OCI-M1 (cell line): ENCODE measurements around the gene SFSWAP.

Experiments
- DNase-seq: peaks from one replicate; lab custom pipeline; 2025; lab: John Stamatoyannopoulos, UW

Gene SFSWAP

DNA sequence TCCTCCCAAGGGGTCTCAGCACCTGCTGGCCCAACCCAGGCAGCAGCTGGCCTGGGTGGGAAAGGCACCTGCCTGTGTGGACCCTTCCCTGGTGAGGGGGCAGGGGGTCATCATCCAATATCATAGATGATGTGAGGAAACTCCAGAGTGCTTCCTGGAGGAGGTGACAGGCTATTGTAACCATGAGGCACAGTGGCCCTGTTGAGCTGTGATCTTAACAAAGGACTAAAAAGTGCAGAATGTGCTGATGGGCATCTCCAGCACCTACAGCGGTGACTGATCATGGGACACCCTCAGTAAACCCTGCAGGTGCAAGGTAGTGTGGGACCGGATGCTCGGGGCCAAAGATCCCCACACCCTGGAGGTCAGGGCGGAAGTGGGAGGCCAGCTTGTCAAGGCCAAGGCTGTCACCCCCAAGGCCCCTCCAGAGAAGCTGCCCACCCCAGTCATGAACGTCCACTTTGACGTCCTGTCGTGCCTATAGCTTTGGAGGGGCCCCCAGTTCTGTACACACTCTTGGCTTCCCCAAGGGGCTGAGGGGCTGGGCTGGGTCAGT is 124.8 kb downstream of the SFSWAP start:
- DNase-seq, result no peak

DNA sequence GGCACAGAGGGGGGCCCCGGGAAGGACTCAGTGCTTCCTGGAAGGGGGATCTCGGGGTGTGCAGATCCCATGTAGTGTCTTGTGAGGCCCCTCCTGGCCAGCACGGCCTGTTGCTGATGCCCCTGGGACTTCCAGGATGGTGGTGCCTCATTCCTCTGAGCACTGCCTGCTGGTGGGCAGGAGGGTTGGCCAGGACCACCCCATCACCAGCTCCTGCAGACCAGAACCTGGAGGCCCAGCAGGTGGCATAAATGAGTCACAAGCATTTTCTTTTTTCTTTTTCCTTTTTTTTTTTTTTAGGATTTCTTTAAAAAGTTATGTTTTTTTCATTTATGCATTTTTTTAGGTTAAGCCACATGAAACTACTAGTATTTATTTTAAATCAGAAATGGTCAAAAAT is 125.3 kb downstream of the SFSWAP start:
- DNase-seq, result peak; percentile 42

- DNase-seq, result no peak
These were observed 126.0 kb downstream of the SFSWAP start for GRCh38 chr12:131836714-131837397.

GRCh38 chr12:131840643-131841416 is 129.9 kb downstream of the SFSWAP start:
- DNase-seq, result no peak

GRCh38 chr12:131841547-131841946 is 130.7 kb downstream of the SFSWAP start:
- DNase-seq, result no peak

GRCh38 chr12:131842169-131842568 is 131.3 kb downstream of the SFSWAP start:
- DNase-seq, result no peak

GRCh38 chr12:131843527-131843926 is 132.6 kb downstream of the SFSWAP start:
- no peak for DNase-seq

GRCh38 chr12:131844140-131844539 is 133.2 kb downstream of the SFSWAP start:
- no peak for DNase-seq

GRCh38 chr12:131844656-131845055 is 133.8 kb downstream of the SFSWAP start:
- no peak for DNase-seq

DNA sequence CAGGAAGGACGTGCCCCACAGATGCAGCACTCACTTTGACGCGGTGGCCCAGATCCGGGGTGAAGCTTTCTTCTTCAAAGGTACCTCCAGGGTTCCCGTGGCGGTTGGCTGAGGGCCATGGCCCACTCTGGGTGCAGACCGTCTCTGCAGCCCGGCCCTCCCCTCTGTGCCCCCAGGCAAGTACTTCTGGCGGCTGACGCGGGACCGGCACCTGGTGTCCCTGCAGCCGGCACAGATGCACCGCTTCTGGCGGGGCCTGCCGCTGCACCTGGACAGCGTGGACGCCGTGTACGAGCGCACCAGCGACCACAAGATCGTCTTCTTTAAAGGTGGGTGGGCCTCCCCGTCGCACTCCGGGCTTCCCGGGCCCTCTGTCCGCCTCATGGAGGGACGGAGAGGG is 134.2 kb downstream of the SFSWAP start:
- no peak for DNase-seq

DNA sequence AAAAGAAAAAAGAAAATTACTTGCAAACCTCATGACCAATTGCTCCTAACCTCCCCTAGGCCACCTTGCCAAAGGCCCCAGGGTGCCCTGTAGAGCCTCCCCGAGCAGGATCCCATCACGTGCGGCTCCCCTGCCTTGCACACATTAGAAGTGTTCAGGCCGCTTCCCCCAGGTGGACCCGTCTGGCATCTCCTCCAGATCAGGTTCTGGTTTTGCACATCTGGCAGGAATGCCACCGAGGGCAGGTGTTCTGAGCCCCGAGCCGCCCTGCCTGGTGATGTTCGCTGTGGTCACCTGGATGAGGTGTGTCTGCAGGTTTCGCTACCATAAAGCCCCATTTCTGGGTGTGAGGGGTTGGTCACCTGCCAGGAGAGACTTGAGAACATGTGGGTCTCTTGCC is 136.6 kb downstream of the SFSWAP start:
- no peak for DNase-seq

DNA sequence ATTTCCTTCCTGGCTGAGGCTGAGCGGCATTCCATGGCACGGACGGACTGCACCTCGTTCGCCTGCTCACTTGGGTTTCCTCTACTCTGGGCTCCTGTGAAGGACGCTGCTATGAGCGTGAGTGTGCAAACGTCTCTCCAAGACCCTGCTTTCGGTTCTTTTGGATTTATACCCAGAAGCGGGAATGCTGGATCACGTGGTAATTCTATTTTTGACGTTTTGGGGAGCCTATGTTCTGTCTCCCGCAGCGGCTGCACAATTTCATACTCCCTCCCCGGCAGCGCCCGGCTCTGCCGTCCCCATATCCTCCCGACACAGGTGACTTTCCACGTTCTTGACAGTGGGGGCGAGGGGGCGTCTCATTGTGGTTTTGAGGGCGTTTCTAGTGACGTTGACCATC is 137.9 kb downstream of the SFSWAP start:
- no peak for DNase-seq
